Panc1 (cell line): Measurements from ENCODE around the gene ATF7. TPM values are rescaled to one million over a fixed set of nuclear protein-coding genes. Genes with fewer than 3 reads are reported as not detected.

Experiments used
- ATAC-seq: fragments of 200-7000 bp; cut with Tn5 transposase; 2 replicates; pipeline ENCODE4 v1.9.1; 2020; ENCODE audit warnings: mild to moderate bottlenecking, moderate library complexity
- BruUV-seq: library from RNA; stranded (reverse); fragments of 400-500 nt; replicated peaks from 2 replicates; lab custom pipeline; 2021; lab: Mats Ljungman, UMichigan
- CTCF ChIA-PET: fragments of 300-600 bp; sonication (Branson Sonifier 250); formaldehyde crosslinking; loops from one replicate; lab custom pipeline; 2022; ENCODE audit warnings: antibody characterized with exemption; lab: Charles Lee
- POLR2A ChIA-PET: fragments of 300-600 bp; sonication (Branson Sonifier 250); formaldehyde crosslinking; loops from one replicate; lab custom pipeline; 2022; ENCODE audit warnings: antibody characterized with exemption; lab: Charles Lee
- DNase-seq: peaks from one replicate; pipeline ENCODE4 v3.0.0-alpha.2; 2010; ENCODE audit warnings: low read depth, low spot score
- H3K27ac ChIP-seq: 2 replicates; pipeline ENCODE4 v1.5.1; 2011; ENCODE audit warnings: mild to moderate bottlenecking, low read length, inconsistent platforms
- H3K27me3 ChIP-seq: fragments of 200-500 bp; sonication (Bioruptor generic); 2 replicates; pipeline ENCODE4 v1.6.0; 2014; ENCODE audit warnings: low read length, inconsistent platforms; ENCODE audit not compliant: control insufficient read depth, insufficient read depth
- H3K36me3 ChIP-seq: fragments of 200-500 bp; sonication (Bioruptor generic); 2 replicates; pipeline ENCODE4 v1.5.1; 2014; ENCODE audit warnings: inconsistent platforms, mild to moderate bottlenecking, low read length, moderate library complexity; ENCODE audit not compliant: control insufficient read depth, insufficient read depth
- H3K4me1 ChIP-seq: 2 replicates; pipeline ENCODE4 v1.5.1; 2011; ENCODE audit warnings: inconsistent platforms, mild to moderate bottlenecking, low read length, moderate library complexity; ENCODE audit not compliant: control insufficient read depth, insufficient read depth
- H3K4me3 ChIP-seq, 2 experiments: 2 replicates each; pipeline ENCODE4 v1.5.1; 2011 to 2012; ENCODE audit warnings: low read depth in 2 of 2, low read length in 2 of 2, mild to moderate bottlenecking in 2 of 2, inconsistent platforms in 1 of 2, moderate library complexity in 1 of 2
- H3K9me3 ChIP-seq: fragments of 200-500 bp; sonication (Bioruptor generic); 2 replicates; pipeline ENCODE4 v1.5.1; 2014; ENCODE audit warnings: low read depth, mild to moderate bottlenecking, inconsistent platforms, low read length, moderate library complexity; ENCODE audit not compliant: control insufficient read depth, insufficient read depth
- POLR2AphosphoS5 ChIP-seq: IDR thresholded peaks from 2 replicates; pipeline ENCODE4 v1.6.1; 2012; ENCODE audit warnings: mild to moderate bottlenecking, low read depth, low read length, moderate library complexity
- SIN3A ChIP-seq: IDR thresholded peaks from 2 replicates; pipeline ENCODE4 v1.6.1; 2012; ENCODE audit warnings: low read depth, mild to moderate bottlenecking, low read length, moderate library complexity, borderline replicate concordance; ENCODE audit not compliant: insufficient read depth
- TCF7L2 ChIP-seq: IDR thresholded peaks from 2 replicates; pipeline ENCODE4 v1.6.1; 2011; ENCODE audit warnings: mild to moderate bottlenecking, low read depth, low read length, inconsistent platforms
- in situ Hi-C: cut with HindIII; loops from 2 replicates; pipeline ENCODE4 v1.10.0; 2016; ENCODE audit warnings: low sequenced_read_pairs, low pct_unique_long_range_greater_than_20kb
- intact Hi-C: fragments of 100-400 bp; cut with micrococcal nuclease; formaldehyde crosslinking; loops from one replicate; pipeline ENCODE4 v1.10.0; 2022; ENCODE audit not compliant: unreplicated experiment
- total RNA-seq: library from RNA; stranded (reverse); gene quantifications from one replicate; pipeline ENCODE4 v1.2.1, GENCODE V29; 2021; ENCODE audit not compliant: unreplicated experiment
- TF ChIP-seq, protein P1 (sequence below): fragments of 450-650 bp; IDR thresholded peaks from 2 replicates; pipeline ENCODE4 v1.5.1; 2017; ENCODE audit warnings: mild to moderate bottlenecking
- TF ChIP-seq, protein P2 (sequence below), 2 experiments: IDR thresholded peaks; 2 replicates each; pipeline ENCODE4 v1.6.1; 2011 to 2012; ENCODE audit warnings: low read depth in 2 of 2, control low read depth in 1 of 2, low read length in 1 of 2, mild to moderate bottlenecking in 1 of 2, moderate library complexity in 1 of 2; ENCODE audit not compliant: insufficient read depth in 1 of 2

The ATF7 gene
- total RNA-seq, 1 experiment from 2014 or later = 29.5 TPM

DNA sequence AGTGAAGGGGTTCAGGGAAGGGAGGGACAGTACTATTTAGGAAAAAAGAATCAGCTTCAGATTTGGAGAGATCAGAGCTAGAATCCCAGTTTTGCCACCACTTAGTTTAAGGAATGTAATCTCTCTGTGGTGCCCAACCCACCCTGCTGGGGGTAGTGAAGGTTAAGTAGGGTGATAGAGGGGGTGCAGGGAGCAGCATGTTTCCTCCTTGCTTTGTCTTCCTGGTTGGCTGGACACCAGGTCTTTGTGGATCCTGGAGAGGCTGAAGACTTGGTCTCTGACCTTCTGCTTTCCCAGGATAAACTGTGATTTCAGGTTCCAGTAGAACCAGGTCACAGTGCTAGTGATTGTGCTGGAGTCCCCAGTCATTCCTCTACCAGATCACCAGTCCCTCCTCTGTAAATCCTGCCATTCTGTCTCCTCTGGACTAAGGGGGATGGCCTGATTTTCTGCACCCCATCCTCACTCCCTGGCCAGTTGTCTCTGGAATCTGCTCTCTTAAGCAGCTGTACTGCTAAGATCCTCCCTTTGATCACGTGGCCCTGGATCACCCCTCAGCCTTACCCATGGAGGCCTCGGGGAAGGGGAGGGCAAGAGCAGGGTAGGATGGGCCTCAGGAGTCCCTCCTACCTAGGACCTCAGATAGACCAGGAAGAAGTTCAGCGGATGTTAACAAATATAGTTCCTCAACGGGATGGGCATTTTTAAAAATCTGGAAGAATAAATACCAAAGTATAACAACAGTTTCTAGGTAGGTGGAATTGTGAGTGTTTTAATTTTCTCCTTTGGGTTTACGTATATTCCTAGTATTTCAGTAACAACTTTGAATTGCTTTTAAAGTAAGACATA is 130.1 kb downstream of the ATF7 start:
- intact Hi-C loops = no loop called here
- ChIA-PET CTCF (no interaction called here), POLR2A (no interaction called here)
- H3K4me3 ChIP-seq = no peak overlapping the region; a peak in 1 of 4 replicates
- TF ChIP-seq TCF7L2 = no peak
- TF ChIP-seq, protein P1, sequence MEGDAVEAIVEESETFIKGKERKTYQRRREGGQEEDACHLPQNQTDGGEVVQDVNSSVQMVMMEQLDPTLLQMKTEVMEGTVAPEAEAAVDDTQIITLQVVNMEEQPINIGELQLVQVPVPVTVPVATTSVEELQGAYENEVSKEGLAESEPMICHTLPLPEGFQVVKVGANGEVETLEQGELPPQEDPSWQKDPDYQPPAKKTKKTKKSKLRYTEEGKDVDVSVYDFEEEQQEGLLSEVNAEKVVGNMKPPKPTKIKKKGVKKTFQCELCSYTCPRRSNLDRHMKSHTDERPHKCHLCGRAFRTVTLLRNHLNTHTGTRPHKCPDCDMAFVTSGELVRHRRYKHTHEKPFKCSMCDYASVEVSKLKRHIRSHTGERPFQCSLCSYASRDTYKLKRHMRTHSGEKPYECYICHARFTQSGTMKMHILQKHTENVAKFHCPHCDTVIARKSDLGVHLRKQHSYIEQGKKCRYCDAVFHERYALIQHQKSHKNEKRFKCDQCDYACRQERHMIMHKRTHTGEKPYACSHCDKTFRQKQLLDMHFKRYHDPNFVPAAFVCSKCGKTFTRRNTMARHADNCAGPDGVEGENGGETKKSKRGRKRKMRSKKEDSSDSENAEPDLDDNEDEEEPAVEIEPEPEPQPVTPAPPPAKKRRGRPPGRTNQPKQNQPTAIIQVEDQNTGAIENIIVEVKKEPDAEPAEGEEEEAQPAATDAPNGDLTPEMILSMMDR = no peak
- no peak for TF ChIP-seq POLR2AphosphoS5
- no peak for TF ChIP-seq SIN3A
- TF ChIP-seq, protein P2, sequence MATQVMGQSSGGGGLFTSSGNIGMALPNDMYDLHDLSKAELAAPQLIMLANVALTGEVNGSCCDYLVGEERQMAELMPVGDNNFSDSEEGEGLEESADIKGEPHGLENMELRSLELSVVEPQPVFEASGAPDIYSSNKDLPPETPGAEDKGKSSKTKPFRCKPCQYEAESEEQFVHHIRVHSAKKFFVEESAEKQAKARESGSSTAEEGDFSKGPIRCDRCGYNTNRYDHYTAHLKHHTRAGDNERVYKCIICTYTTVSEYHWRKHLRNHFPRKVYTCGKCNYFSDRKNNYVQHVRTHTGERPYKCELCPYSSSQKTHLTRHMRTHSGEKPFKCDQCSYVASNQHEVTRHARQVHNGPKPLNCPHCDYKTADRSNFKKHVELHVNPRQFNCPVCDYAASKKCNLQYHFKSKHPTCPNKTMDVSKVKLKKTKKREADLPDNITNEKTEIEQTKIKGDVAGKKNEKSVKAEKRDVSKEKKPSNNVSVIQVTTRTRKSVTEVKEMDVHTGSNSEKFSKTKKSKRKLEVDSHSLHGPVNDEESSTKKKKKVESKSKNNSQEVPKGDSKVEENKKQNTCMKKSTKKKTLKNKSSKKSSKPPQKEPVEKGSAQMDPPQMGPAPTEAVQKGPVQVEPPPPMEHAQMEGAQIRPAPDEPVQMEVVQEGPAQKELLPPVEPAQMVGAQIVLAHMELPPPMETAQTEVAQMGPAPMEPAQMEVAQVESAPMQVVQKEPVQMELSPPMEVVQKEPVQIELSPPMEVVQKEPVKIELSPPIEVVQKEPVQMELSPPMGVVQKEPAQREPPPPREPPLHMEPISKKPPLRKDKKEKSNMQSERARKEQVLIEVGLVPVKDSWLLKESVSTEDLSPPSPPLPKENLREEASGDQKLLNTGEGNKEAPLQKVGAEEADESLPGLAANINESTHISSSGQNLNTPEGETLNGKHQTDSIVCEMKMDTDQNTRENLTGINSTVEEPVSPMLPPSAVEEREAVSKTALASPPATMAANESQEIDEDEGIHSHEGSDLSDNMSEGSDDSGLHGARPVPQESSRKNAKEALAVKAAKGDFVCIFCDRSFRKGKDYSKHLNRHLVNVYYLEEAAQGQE (IDR thresholded peaks at IDR 0.05; ENCODE audit: insufficient read depth in 1 of 2, low read depth in 2 of 2, low read length in 1 of 2) = no peak
- H3K9me3 ChIP-seq = no peaks in the 10 kb centered on the region
- H3K4me1 ChIP-seq = peaks cover 39% of the 10 kb centered on the region
- no peaks in the 10 kb centered on the region for H3K27me3 ChIP-seq
- ATAC-seq (no peak), DNase-seq (no peak)
- no peaks in the 10 kb centered on the region; the same call in 1 of the 2 replicates for H3K36me3 ChIP-seq
- no TSS peak for BruUV-seq
- H3K27ac ChIP-seq = peak overlapping the region; percentile 63
- in situ Hi-C loops = no loop called here

DNA sequence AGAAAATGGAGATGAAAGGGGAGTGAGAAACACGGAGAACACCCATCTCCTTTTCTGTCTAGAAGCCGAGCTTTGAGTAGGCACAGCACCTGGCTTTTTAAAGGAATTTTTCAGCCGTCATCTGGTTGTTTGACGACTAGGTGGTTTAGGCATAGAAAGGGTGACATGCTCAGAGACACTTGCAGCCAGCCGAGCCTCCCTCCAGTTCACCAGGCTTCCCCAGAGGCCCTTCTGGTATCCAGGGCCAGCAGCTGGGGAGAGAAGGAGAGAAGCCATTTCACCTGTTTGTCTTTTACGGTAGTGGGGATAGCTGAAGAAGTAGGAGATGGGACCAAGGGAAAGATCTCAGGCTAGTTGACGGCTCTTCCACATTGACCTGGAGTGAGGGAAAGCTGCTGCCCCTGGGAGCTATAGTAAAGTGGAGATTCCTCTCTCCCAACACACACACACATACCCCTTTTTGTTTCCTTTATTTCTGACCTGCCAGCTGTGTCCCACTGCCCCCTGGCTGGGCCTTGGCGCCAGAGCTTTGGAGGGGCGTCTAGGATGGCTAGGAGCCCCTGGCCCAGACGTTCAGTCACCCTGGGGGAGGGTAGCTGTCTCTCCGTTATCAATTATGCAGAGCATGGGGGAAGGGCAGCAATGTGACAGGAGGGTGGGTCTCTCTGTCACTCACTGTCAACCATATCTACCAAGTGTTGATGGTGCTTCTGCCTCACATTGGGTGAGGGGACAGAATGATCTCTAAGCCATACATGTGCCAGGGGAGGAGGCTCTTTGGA is 132.4 kb downstream of the ATF7 start:
- no peaks in the 10 kb centered on the region for H3K9me3 ChIP-seq
- intact Hi-C loops (no loop called here), in situ Hi-C loops (no loop called here)
- TF ChIP-seq SIN3A (no peak), POLR2AphosphoS5 (no peak), TCF7L2 (no peak)
- TF ChIP-seq, protein P1 = no peak
- BruUV-seq = TSS peak; percentile 97
- no peaks in the 10 kb centered on the region for H3K36me3 ChIP-seq
- peak overlapping the region; percentile 48 to 78 for H3K4me3 ChIP-seq
- ATAC-seq (peak; percentile 22; the same call in 1 of the 2 replicates), DNase-seq (no peak)
- POLR2A ChIA-PET = interaction anchor here (0.5 to 0.8 kb wide), 3 partner anchors 11 to 193 kb away, joined by 3 to 8 read pairs (median 4); no protein-coding TSS in a partner anchor
- peaks cover 35% of the 10 kb centered on the region for H3K4me1 ChIP-seq
- H3K27me3 ChIP-seq = no peaks in the 10 kb centered on the region
- H3K27ac ChIP-seq = peak overlapping the region; percentile 92
- CTCF ChIA-PET = no interaction called here
